Parathyroid adenoma (tissue), 2 donors: Measurements from ENCODE around the gene PKP1.

ENCODE experiments used
- H2AFZ ChIP-seq: fragments of 300-600 bp; sonication (generic); one replicate; pipeline ENCODE4 v1.7.0; 2017; ENCODE audit warnings: antibody characterized with exemption, mild to moderate bottlenecking
- H3K27ac ChIP-seq: fragments of 300-600 bp; sonication (generic); one replicate; pipeline ENCODE4 v1.7.0; 2017
- H3K27me3 ChIP-seq: fragments of 300-600 bp; sonication (generic); one replicate; pipeline ENCODE4 v1.7.0; 2017; ENCODE audit warnings: low read length; ENCODE audit not compliant: control insufficient read depth, insufficient read depth
- H3K36me3 ChIP-seq: fragments of 300-600 bp; sonication (generic); one replicate; pipeline ENCODE4 v1.7.0; 2017; ENCODE audit warnings: low read length; ENCODE audit not compliant: control insufficient read depth, insufficient read depth
- H3K4me1 ChIP-seq: fragments of 300-600 bp; sonication (generic); one replicate; pipeline ENCODE4 v1.7.0; 2017; ENCODE audit warnings: control low read depth
- H3K4me2 ChIP-seq: fragments of 300-600 bp; sonication (generic); one replicate; pipeline ENCODE4 v1.7.0; 2017; ENCODE audit warnings: low read length
- H3K4me3 ChIP-seq: fragments of 300-600 bp; sonication (generic); one replicate; pipeline ENCODE4 v1.7.0; 2017; ENCODE audit warnings: low read depth, low read length
- H3K79me2 ChIP-seq: fragments of 300-600 bp; sonication (generic); one replicate; pipeline ENCODE4 v1.7.0; 2017; ENCODE audit warnings: control low read depth
- H3K9ac ChIP-seq: fragments of 300-600 bp; sonication (generic); one replicate; pipeline ENCODE4 v1.7.0; 2017; ENCODE audit warnings: mild to moderate bottlenecking
- H3K9me3 ChIP-seq: fragments of 300-600 bp; sonication (generic); one replicate; pipeline ENCODE4 v1.7.0; 2017; ENCODE audit warnings: low read length; ENCODE audit not compliant: control insufficient read depth
- TF ChIP-seq, protein P1 (sequence below): fragments of 300-600 bp; sonication (generic); IDR thresholded peaks from one replicate; pipeline ENCODE4 v1.7.0; 2017; ENCODE audit warnings: antibody characterized with exemption, mild to moderate bottlenecking
- donor health status: primary hyperparathyroidism.

PKP1 gene

DNA sequence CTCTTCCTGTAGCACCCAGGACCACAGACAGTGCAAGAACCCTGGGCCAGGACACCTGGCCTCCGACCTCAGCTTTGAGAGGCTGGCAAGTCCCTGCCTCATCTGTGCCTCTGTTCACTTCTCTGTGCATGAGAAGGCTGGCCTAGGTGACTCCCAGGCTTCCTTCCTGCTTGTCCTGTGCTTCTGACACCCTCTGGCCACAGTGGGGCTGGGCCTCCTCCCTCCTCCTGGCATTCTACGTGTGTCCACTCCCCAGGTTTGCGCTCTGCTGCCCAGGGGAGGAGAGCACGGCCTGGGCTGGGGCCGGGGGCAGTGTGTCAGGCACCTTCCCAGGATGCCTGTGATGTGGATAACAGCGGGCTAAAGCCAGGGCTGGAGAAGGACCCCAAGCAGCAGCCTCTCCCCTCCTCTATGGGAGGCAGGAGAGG lies 30.3 kb upstream of the PKP1 start:
- Histone ChIP-seq H3K9me3 (no peaks in the 10 kb centered on the region), H3K36me3 (no peaks in the 10 kb centered on the region), H3K4me3 (no peak overlapping the region), H3K4me1 (no peaks in the 10 kb centered on the region), H3K9ac (no peak overlapping the region), H3K27ac (no peak overlapping the region), H3K79me2 (no peaks in the 10 kb centered on the region), H3K4me2 (no peak overlapping the region), H3K27me3 (no peaks in the 10 kb centered on the region), H2AFZ (no peak overlapping the region)
- TF ChIP-seq, protein P1, sequence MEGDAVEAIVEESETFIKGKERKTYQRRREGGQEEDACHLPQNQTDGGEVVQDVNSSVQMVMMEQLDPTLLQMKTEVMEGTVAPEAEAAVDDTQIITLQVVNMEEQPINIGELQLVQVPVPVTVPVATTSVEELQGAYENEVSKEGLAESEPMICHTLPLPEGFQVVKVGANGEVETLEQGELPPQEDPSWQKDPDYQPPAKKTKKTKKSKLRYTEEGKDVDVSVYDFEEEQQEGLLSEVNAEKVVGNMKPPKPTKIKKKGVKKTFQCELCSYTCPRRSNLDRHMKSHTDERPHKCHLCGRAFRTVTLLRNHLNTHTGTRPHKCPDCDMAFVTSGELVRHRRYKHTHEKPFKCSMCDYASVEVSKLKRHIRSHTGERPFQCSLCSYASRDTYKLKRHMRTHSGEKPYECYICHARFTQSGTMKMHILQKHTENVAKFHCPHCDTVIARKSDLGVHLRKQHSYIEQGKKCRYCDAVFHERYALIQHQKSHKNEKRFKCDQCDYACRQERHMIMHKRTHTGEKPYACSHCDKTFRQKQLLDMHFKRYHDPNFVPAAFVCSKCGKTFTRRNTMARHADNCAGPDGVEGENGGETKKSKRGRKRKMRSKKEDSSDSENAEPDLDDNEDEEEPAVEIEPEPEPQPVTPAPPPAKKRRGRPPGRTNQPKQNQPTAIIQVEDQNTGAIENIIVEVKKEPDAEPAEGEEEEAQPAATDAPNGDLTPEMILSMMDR = no peak

DNA sequence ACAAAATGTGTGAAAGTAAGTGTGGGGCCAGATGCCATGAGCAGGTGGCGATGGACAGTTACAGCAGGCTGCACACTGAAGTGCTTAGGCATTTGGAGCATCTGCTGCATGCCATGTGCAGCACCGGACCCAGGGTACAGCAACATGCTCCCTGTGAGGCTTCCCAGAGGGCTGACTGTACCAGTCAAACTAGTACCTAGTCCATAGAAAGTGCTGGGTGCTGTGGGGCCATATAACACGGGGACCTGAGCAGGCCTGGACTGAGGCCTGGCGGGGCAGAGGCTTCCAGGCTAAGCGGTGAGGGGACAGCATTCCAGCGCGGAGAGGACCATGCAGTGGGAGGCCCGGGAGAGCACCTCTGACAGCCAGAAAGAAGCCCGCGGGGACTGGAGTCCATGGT lies 29.9 kb upstream of the PKP1 start:
- Histone ChIP-seq H3K27ac (no peak overlapping the region), H3K36me3 (no peaks in the 10 kb centered on the region), H3K79me2 (no peaks in the 10 kb centered on the region), H3K27me3 (no peaks in the 10 kb centered on the region), H3K4me1 (no peaks in the 10 kb centered on the region), H2AFZ (no peak overlapping the region), H3K4me2 (no peak overlapping the region), H3K9me3 (no peaks in the 10 kb centered on the region), H3K4me3 (no peak overlapping the region), H3K9ac (no peak overlapping the region)
- TF ChIP-seq, protein P1 = no peak

DNA sequence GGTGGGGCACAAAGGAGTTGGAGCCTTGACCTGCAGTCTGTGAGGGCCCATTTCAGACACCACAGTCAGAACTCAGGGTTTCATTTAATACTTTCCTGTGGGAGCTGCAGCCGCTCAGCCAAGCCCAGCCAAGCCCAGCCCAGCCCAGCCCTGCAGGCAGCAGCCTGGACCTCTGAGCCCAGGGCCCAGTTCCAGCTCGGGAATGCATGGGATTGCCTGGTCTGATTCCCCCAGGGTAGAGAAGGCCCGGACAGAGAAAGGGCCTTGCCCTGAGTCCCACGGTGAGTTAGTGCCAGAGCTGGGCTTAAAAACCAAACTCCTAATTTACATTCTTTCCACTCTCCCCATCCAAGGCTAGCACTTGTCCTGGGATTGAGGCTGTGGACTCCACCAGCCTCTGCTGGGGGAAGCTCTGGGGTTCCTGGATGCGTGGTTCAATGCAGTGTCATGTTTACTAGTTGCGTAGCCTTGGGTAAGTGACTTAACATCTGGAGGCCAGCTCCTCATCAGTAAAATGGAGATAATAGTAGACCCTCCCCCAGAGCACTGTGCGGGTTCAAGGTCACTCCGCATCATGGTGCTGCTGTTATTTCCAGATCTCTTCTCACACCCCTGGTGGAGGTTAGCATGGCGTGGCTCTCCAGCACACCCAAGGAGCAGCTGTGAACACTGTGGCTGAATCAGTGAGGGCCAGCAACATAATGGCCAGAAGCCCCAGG lies 29.2 kb upstream of the PKP1 start:
- no peaks in the 10 kb centered on the region for H3K9me3 ChIP-seq
- no peaks in the 10 kb centered on the region for H3K27me3 ChIP-seq
- H3K36me3 ChIP-seq = no peaks in the 10 kb centered on the region
- H3K4me2 ChIP-seq = no peak overlapping the region
- TF ChIP-seq, protein P1 = no peak
- no peaks in the 10 kb centered on the region for H3K79me2 ChIP-seq
- no peak overlapping the region for H3K9ac ChIP-seq
- H3K4me1 ChIP-seq = no peaks in the 10 kb centered on the region
- H3K4me3 ChIP-seq = no peak overlapping the region
- no peak overlapping the region for H3K27ac ChIP-seq
- H2AFZ ChIP-seq = no peak overlapping the region

DNA sequence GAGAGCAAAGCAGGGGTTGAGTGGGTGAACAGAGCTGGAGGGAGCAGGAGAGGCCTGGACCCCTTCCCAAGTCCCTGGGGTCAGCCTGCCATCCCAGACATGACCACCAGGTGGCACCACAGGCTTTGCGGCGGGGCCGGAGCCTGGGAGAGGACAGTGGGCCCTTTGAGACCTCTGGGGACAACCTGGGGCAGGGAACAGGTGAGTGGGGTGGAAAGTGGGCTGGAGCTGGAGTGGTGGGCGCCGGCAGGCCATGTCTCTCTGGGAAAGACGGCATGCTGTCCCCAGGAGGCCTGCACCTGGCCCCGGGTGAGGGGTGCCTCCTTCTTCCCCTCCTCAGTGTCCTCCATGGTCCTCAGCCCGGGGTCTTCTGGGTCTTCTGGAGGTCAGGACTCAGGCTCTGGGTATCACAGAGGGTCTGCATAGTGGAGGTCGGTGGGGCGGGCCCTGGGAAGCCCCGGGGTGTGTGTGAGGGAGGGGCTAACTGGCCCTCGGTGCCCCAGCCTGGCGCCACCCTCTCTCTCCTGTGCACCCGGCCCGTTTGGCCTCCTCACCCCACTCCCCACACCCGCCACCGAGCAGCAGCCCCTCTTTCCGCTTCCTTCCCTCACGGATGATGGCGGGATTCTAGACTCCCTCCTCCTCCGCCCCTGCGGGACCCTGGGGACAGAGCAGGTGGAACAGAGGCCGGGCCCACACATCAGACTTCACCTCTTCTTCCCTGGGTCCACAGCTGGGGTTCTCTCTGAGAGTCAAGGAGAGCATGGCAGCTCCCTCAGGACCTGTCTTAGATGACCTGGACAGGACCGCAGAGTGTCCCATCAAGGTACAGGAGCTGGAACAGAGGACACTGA lies 28.5 kb upstream of the PKP1 start:
- Histone ChIP-seq H2AFZ (no peak overlapping the region), H3K4me1 (no peaks in the 10 kb centered on the region), H3K9ac (no peak overlapping the region), H3K27me3 (no peaks in the 10 kb centered on the region), H3K27ac (no peak overlapping the region), H3K36me3 (no peaks in the 10 kb centered on the region), H3K9me3 (no peaks in the 10 kb centered on the region), H3K4me2 (no peak overlapping the region), H3K79me2 (no peaks in the 10 kb centered on the region), H3K4me3 (no peak overlapping the region)
- TF ChIP-seq, protein P1 = peak; percentile 91
